HepG2 (cell line): ENCODE measurements around the gene LITAFD. TPM values are rescaled to one million over a fixed set of nuclear protein-coding genes. Genes with fewer than 3 reads are reported as not detected.

ENCODE experiments used
- DR1 ChIP-seq: sonication (generic); formaldehyde crosslinking; IDR thresholded peaks from 2 replicates; pipeline ENCODE4 v1.8.0; 2021; ENCODE audit warnings: mild to moderate bottlenecking, missing genetic modification reagents, inconsistent platforms
- FOXM1 ChIP-seq: sonication (generic); formaldehyde crosslinking; IDR thresholded peaks from 2 replicates; pipeline ENCODE4 v1.5.0; 2020; ENCODE audit warnings: missing genetic modification reagents
- ISX ChIP-seq: sonication (generic); formaldehyde crosslinking; conservative IDR thresholded peaks from 2 replicates; pipeline ENCODE4 v1.5.0; 2020; ENCODE audit warnings: missing genetic modification reagents
- NFE2L2 ChIP-seq: fragments of 150-350 bp; IDR thresholded peaks from 2 replicates; pipeline ENCODE4 v1.6.1; 2014; ENCODE audit warnings: low read length
- PRMT3 ChIP-seq: sonication (generic); formaldehyde crosslinking; IDR thresholded peaks from 2 replicates; pipeline ENCODE4 v1.8.1; 2022; ENCODE audit warnings: low read depth, mild to moderate bottlenecking, moderate library complexity, missing genetic modification reagents, borderline replicate concordance
- RARA ChIP-seq: IDR thresholded peaks from 2 replicates; pipeline ENCODE4 v1.6.1; 2016; ENCODE audit warnings: missing genetic modification reagents, missing compliant biosample characterization
- ZBTB40 ChIP-seq, 2 experiments: fragments of 450-650 bp in 1 of 2; sonication (generic) in 1 of 2; formaldehyde crosslinking in 1 of 2; IDR thresholded peaks; 2 replicates each; pipeline versions ENCODE4 v1.6.1 to v1.8.0; 2016 to 2022; ENCODE audit warnings: antibody characterized with exemption in 1 of 2, mild to moderate bottlenecking in 1 of 2, missing genetic modification reagents in 1 of 2
- ZBTB7A ChIP-seq: sonication (generic); formaldehyde crosslinking; IDR thresholded peaks from 2 replicates; pipeline ENCODE4 v1.8.0; 2022; ENCODE audit warnings: mild to moderate bottlenecking, missing genetic modification reagents
- ZFY ChIP-seq: sonication (generic); formaldehyde crosslinking; IDR thresholded peaks from 2 replicates; pipeline ENCODE4 v1.4.0; 2020; ENCODE audit warnings: missing genetic modification reagents
- ZKSCAN5 ChIP-seq: sonication (generic); formaldehyde crosslinking; IDR thresholded peaks from 2 replicates; pipeline ENCODE4 v1.5.1; 2020; ENCODE audit warnings: mild to moderate bottlenecking, missing genetic modification reagents
- ZNF10 ChIP-seq: sonication (generic); formaldehyde crosslinking; IDR thresholded peaks from 2 replicates; pipeline ENCODE4 v1.4.0; 2020; ENCODE audit warnings: mild to moderate bottlenecking, low read depth, missing genetic modification reagents, borderline replicate concordance
- ZNF225 ChIP-seq: sonication (generic); formaldehyde crosslinking; IDR thresholded peaks from 2 replicates; pipeline ENCODE4 v1.4.0; 2020; ENCODE audit warnings: mild to moderate bottlenecking, missing genetic modification reagents
- ZNF333 ChIP-seq: sonication (generic); formaldehyde crosslinking; IDR thresholded peaks from 2 replicates; pipeline ENCODE4 v1.4.0; 2020; ENCODE audit warnings: mild to moderate bottlenecking, missing genetic modification reagents, borderline replicate concordance
- ZNF550 ChIP-seq: sonication (generic); formaldehyde crosslinking; IDR thresholded peaks from 2 replicates; pipeline ENCODE4 v1.4.0; 2020; ENCODE audit warnings: mild to moderate bottlenecking, missing genetic modification reagents, borderline replicate concordance
- ZNF747 ChIP-seq: sonication (generic); formaldehyde crosslinking; IDR thresholded peaks from 2 replicates; pipeline ENCODE4 v1.8.1; 2023; ENCODE audit warnings: missing genetic modification reagents, mild to moderate bottlenecking, borderline replicate concordance
- polyA plus RNA-seq, 8 experiments: library from polyadenylated mRNA; depleted of rRNA in 3 of 8; stranded (reverse) in 7 of 8; unstranded in 1 of 8; fragments of >200 nt; fragmentation: Illumina TruSeq in 4 of 8; extraction: Trizol in 4 of 8; gene quantifications; 2 replicates each; pipeline versions ENCODE4 v1.2.1 to v1.2.3, GENCODE V29; 2011 to 2016; ENCODE audit warnings: low read depth in 4 of 8, missing spikeins in 1 of 8, mixed read lengths in 1 of 8; ENCODE audit not compliant: insufficient read depth in 1 of 8
- total RNA-seq, 5 experiments: library from RNA; depleted of rRNA; stranded (reverse); fragments of >200 nt; fragmentation: Illumina TruSeq; extraction: Trizol; gene quantifications; 2 replicates each; pipeline ENCODE4 v1.2.3, GENCODE V29; 2016; ENCODE audit warnings: low read depth in 1 of 5
- TF ChIP-seq, protein P1 (sequence below): sonication (generic); formaldehyde crosslinking; IDR thresholded peaks from 2 replicates; pipeline ENCODE4 v1.8.0; 2022; ENCODE audit warnings: missing genetic modification reagents, mild to moderate bottlenecking, borderline replicate concordance
- TF ChIP-seq, protein P2 (sequence below): sonication (generic); formaldehyde crosslinking; IDR thresholded peaks from 2 replicates; pipeline ENCODE4 v1.4.0; 2020; ENCODE audit warnings: mild to moderate bottlenecking, missing genetic modification reagents
- TF ChIP-seq, protein P3 (sequence below): sonication (generic); formaldehyde crosslinking; IDR thresholded peaks from 2 replicates; pipeline ENCODE4 v1.5.0; 2020; ENCODE audit warnings: missing genetic modification reagents

The LITAFD gene
- total and polyA plus RNA-seq, 2 of the 13 experiments (the other 11 are each of a cell fraction or from before 2014, with no cell fraction given) = not detected

- TF ChIP-seq ZNF225 (peak; percentile 75; the same call in 1 of the 2 replicates), PRMT3 (CRISPR knock-in tag) (no peak), RARA (CRISPR knock-in tag) (peak; percentile 86), ZNF10 (CRISPR knock-in tag) (no peak), ZNF747 (CRISPR knock-in tag) (no peak; the same call in 1 of the 2 replicates), ISX (CRISPR knock-in tag) (no peak), ZFY (CRISPR knock-in tag) (no peak), FOXM1 (no peak), NFE2L2 (no peak), ZNF333 (CRISPR knock-in tag) (no peak), ZKSCAN5 (no peak), DR1 (CRISPR knock-in tag) (no peak), ZBTB40 (IDR thresholded peaks at IDR 0.05) (0 out of 2 replicates have a peak, but pooled peaks have one; percentile 6), ZBTB40 (CRISPR knock-in tag; IDR thresholded peaks at IDR 0.05) (peak; percentile 74; the same call in 1 of the 2 replicates), ZNF550 (no peak), ZBTB7A (CRISPR knock-in tag) (no peak)
- TF ChIP-seq, protein P1, sequence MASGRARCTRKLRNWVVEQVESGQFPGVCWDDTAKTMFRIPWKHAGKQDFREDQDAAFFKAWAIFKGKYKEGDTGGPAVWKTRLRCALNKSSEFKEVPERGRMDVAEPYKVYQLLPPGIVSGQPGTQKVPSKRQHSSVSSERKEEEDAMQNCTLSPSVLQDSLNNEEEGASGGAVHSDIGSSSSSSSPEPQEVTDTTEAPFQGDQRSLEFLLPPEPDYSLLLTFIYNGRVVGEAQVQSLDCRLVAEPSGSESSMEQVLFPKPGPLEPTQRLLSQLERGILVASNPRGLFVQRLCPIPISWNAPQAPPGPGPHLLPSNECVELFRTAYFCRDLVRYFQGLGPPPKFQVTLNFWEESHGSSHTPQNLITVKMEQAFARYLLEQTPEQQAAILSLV (CRISPR knock-in tag) = no peak
- TF ChIP-seq, protein P2, sequence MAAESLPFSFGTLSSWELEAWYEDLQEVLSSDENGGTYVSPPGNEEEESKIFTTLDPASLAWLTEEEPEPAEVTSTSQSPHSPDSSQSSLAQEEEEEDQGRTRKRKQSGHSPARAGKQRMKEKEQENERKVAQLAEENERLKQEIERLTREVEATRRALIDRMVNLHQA (CRISPR knock-in tag) = no peak
- TF ChIP-seq, protein P3, sequence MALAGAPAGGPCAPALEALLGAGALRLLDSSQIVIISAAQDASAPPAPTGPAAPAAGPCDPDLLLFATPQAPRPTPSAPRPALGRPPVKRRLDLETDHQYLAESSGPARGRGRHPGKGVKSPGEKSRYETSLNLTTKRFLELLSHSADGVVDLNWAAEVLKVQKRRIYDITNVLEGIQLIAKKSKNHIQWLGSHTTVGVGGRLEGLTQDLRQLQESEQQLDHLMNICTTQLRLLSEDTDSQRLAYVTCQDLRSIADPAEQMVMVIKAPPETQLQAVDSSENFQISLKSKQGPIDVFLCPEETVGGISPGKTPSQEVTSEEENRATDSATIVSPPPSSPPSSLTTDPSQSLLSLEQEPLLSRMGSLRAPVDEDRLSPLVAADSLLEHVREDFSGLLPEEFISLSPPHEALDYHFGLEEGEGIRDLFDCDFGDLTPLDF (CRISPR knock-in tag) = no peak
Measured at GRCh38 chr16:8861563-8862308, 20.4 kb upstream of the LITAFD start (continued).
